Esophagus (tissue), 2 donors: Measurements from ENCODE around the gene GRK4. TPM values are rescaled to one million over a fixed set of nuclear protein-coding genes. Genes with fewer than 3 reads are reported as not detected.

Source experiments
- H3K27ac ChIP-seq, 2 donors: one replicate each; pipeline ENCODE4 v1.5.1; 2013; ENCODE audit warnings: low read depth in 2 of 2, mild to moderate bottlenecking in 2 of 2, inconsistent platforms in 1 of 2, low read length in 1 of 2, moderate library complexity in 1 of 2
- H3K27me3 ChIP-seq, 2 donors: one replicate each; pipeline ENCODE4 v1.6.1; 2013; ENCODE audit warnings: low read length in 2 of 2, control low read depth in 1 of 2, mild to moderate bottlenecking in 1 of 2; ENCODE audit not compliant: insufficient read depth in 2 of 2, control insufficient read depth in 1 of 2
- H3K36me3 ChIP-seq, 2 donors: one replicate each; pipeline ENCODE4 v1.6.1; 2013; ENCODE audit warnings: low read length in 1 of 2; ENCODE audit not compliant: control insufficient read depth in 2 of 2, insufficient read depth in 2 of 2
- H3K4me1 ChIP-seq, 2 donors: one replicate each; pipeline ENCODE4 v1.6.1; 2013; ENCODE audit warnings: low read length in 1 of 2; ENCODE audit not compliant: control insufficient read depth in 2 of 2, insufficient read depth in 2 of 2
- H3K4me3 ChIP-seq, 2 donors: one replicate each; pipeline ENCODE4 v1.5.1; 2013; ENCODE audit warnings: low read length in 2 of 2, mild to moderate bottlenecking in 2 of 2, low read depth in 1 of 2, moderate library complexity in 1 of 2
- H3K9me3 ChIP-seq, 2 donors: one replicate each; pipeline ENCODE4 v1.6.1; 2013; ENCODE audit warnings: mild to moderate bottlenecking in 2 of 2, low read depth in 1 of 2, low read length in 1 of 2, moderate library complexity in 1 of 2; ENCODE audit not compliant: control insufficient read depth in 2 of 2, insufficient read depth in 1 of 2
- WGBS, 2 donors: extraction: QIAGEN DNeasy Blood & Tissue Kit; methylation state at CpG; one replicate each; pipeline ENCODE4 v1.1.7; 2013; 5-methylcytosine and 5-hydroxymethylcytosine counted together
- polyA plus RNA-seq, 2 donors: library from polyadenylated mRNA; stranded (reverse); fragments of 200-250 nt; gene quantifications; one replicate each; pipeline ENCODE4 v1.2.3, GENCODE V29; 2013
- donor health status: healthy with polysubstance abuse.
- donor health status: Bipolar disorder and iron deficiency.

GRK4 gene
- polyA plus RNA-seq, 2 donors, result 1.2 to 1.7 TPM

GRCh38 chr4:3085948-3086670 lies 122.7 kb downstream of the GRK4 start:
- Histone ChIP-seq H3K27me3 (no peaks in the 10 kb centered on the region), H3K27ac (peak overlapping the region in 1 of 2 donors; percentile 58), H3K9me3 (no peaks in the 10 kb centered on the region), H3K36me3 (peaks cover 0 to 2% of the 10 kb centered on the region in 2 donors), H3K4me3 (no peak overlapping the region), H3K4me1 (peaks cover 0 to 2% of the 10 kb centered on the region in 2 donors)
- 92 to 93% methylated on average over 10 of the region's 10 CpGs for WGBS, 2 donors

DNA sequence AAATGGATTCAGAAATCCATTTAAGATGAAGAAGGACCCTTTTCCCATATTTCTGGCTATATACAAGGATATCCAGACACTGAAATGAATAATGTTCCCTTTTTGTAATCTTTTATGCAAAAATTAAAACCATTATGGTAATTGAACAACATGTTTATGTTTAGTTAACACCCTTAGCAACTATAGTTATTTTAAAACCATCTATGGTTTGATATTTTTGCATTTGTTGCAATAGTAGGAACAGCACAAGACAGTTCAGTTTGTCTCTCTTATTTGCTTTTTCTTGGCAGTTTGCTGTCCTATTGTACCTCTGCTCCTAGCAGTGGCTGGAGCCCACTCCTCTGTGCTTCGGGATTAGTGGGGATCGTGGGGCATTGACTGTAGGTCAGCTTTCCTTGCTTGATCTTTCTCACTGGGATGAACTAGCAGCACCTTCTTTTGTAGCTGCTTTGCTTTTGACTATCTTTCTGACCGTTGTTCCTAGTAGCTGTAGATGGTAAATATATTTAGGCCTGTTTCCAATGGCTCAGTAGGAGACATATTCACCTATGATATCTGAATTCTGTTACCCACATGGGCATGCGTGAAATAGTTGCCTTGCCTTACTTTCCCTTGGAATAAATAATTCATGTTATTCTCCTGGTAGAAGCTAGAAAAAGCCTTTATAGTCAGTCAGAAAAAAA lies 123.9 kb downstream of the GRK4 start:
- Histone ChIP-seq H3K27me3 (no peaks in the 10 kb centered on the region), H3K27ac (peak overlapping the region in 1 of 2 donors; percentile 49), H3K4me3 (no peak overlapping the region), H3K9me3 (no peaks in the 10 kb centered on the region), H3K36me3 (peaks cover 0 to 2% of the 10 kb centered on the region in 2 donors), H3K4me1 (peaks cover 0 to 2% of the 10 kb centered on the region in 2 donors)
- 80 to 82% methylated on average over 4 of the region's 4 CpGs for WGBS, 2 donors

Other genes with a start within 250 kb of the GRK4 start
- 10 to 100 TPM; 29.3 to 29.7 TPM for gene TNIP2, start 207.2 kb upstream of the GRK4 start, polyA plus RNA-seq
- gene SH3BP2, start 170.5 kb upstream of the GRK4 start, polyA plus RNA-seq, result 10 to 100 TPM; 14.3 to 45.1 TPM
- gene ADD1, start 119.7 kb upstream of the GRK4 start, polyA plus RNA-seq, result 100 to 1,000 TPM; 102 to 156 TPM
- 10 to 100 TPM; 11.9 to 15.1 TPM for gene NOP14, start 165 bp upstream of the GRK4 start, polyA plus RNA-seq
- gene HTT-AS, start 111.0 kb downstream of the GRK4 start, polyA plus RNA-seq, result not detected
- gene HTT, start 111.1 kb downstream of the GRK4 start, polyA plus RNA-seq, result 10 to 100 TPM in 1 of 2 donors, 1 to 10 TPM in 1; 9.7 to 19.4 TPM